Left cardiac atrium (tissue), 4 donors: ENCODE results near the gene SENP5. TPM values are rescaled to one million over a fixed set of nuclear protein-coding genes. Genes with fewer than 3 reads are reported as not detected.
"Not testable (repeated sequence)": the region's sequence is repeated elsewhere in the genome, so short reads cannot be mapped to it uniquely, and the experiment has no call there.

Experiments
- ATAC-seq, 2 donors: fragments of 200-7000 bp; cut with Tn5 transposase; one replicate each; pipeline ENCODE4 v1.9.1; 2020; ENCODE audit warnings: mild to moderate bottlenecking in 2 of 2, moderate library complexity in 2 of 2
- DNase-seq: peaks from one replicate; pipeline ENCODE4 v3.0.0-alpha.2; 2020
- intact Hi-C, 2 donors: fragments of 100-400 bp; cut with DNase I; formaldehyde crosslinking; loops; one replicate each; pipeline versions ENCODE4 v1.14.1 to v1.15.1; 2022 to 2023
- total RNA-seq, 2 donors: library from RNA; stranded (reverse); fragmentation: NEBNext Ultra II Directional; extraction: Animal tissue kit (Norgen Biotek cat#: 25700); gene quantifications; one replicate each; pipeline ENCODE4 v1.2.1, GENCODE V29; 2021
- donor health status: DM: no; HTN: yes; CAD: no.
- donor health status: DM: no; HTN: yes; CAD: no; lungs with severe emphysema.
- donor health status: DM: yes; HTN: yes; CAD: no.
- donor health status: Dilated cardiomyopathy.

Gene SENP5
- total RNA-seq, 2 donors from 2014 or later = 17.5 to 26.9 TPM

GRCh38 chr3:196931828-196932587 lies 64.3 kb downstream of the SENP5 start:
- ATAC-seq = no peak

DNA sequence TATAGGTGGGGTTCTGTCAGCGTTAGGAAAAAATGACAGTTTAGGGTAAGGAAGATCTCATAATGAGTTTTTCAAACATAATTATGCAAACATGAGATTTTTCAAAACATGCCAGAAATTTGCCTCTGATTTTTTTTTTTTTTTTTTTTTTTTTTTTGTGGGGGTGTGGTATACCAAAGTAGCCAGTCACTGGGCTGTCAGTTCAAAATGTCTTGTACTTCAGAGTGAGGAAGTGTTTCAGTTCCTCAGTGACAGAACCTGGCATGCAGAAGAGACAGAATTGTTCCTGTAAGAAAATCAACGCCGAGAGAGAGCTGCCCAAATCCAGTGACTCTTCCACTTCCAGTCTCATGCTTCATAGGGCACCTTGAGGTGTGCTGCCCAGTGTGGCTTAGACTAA lies 64.9 kb downstream of the SENP5 start:
- no peak for DNase-seq
- no peak for ATAC-seq
- intact Hi-C loops = no loop called here

More at GRCh38 chr3:196931828-196932587, 64.3 kb downstream of the SENP5 start:
- intact Hi-C loops = no loop called here
- no peak for DNase-seq

- DNase-seq (no peak), ATAC-seq (no peak)
- intact Hi-C loops = no loop called here
Measured at GRCh38 chr3:196936288-196936687, 68.6 kb downstream of the SENP5 start.

DNA sequence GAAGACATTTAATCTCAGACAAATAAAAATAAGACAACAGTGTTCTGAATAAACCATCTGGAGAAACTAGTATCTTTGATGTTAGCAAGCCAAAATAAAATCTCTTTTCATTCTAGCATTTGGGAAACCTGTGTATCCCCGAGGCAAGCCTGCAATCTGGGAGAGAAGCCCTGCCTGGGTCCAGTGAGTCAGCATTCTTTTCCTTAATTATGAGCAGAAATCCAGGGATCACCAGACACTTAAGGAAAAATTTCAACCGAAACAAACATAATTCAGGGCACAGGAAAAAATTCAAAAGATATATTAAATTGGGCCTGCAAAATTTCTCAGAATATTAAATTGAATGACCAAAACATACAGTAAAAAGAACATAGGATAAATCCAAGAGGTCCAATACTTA lies 70.4 kb downstream of the SENP5 start:
- no peak for ATAC-seq
- no peak for DNase-seq
- intact Hi-C loops = no loop called here

DNA sequence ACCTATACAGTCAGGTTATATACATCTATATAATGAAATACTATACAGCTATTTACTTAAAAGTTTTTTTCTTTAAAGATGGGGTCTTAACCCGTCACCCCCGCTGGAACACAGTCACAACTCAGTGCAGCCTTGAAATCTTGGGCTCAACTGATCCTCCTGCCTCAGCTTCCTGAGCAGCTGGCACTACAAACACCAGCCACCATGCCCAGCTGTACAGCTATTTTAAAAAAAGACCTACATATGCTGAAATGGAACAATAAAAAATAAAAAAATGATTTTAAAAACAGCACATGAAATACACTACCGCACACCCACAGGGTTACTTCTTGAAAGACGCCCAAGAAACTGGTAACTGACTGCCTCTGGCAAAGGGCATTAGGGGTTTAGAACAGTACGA lies 70.9 kb downstream of the SENP5 start:
- ATAC-seq (no peak), DNase-seq (no peak)
- intact Hi-C loops = no loop called here

DNA sequence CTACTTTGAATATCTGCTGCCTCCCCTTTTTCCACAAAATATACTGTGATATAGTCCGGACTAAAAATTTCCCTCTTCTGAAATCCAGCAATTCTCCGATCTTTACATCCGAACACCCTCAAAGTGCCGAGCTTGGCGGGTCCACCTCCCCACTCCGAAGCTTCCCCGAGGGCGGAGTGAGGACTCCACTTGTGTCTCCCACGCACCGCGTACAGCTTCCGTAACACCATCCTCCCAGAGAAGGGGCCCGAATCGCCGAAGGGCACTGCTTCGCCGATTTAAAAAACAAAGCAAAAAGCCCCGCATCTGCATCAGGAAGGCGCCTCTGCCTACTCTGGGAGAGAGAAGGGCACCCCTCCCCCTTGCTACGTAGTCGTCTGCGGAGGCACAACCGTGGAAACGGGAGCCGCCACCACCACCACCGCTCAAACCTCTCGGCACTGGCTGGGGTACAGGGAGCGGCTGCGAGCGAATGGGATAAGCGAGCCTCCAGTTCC lies 74.1 kb downstream of the SENP5 start:
- intact Hi-C loops = loop anchor here in 1 of 2 donors (2.0 kb wide), 1 partner anchor 75 kb away; the partner anchor contains the start of gene SENP5
- ATAC-seq (peak; percentile 51 to 63), DNase-seq (peak; percentile 56)

DNA sequence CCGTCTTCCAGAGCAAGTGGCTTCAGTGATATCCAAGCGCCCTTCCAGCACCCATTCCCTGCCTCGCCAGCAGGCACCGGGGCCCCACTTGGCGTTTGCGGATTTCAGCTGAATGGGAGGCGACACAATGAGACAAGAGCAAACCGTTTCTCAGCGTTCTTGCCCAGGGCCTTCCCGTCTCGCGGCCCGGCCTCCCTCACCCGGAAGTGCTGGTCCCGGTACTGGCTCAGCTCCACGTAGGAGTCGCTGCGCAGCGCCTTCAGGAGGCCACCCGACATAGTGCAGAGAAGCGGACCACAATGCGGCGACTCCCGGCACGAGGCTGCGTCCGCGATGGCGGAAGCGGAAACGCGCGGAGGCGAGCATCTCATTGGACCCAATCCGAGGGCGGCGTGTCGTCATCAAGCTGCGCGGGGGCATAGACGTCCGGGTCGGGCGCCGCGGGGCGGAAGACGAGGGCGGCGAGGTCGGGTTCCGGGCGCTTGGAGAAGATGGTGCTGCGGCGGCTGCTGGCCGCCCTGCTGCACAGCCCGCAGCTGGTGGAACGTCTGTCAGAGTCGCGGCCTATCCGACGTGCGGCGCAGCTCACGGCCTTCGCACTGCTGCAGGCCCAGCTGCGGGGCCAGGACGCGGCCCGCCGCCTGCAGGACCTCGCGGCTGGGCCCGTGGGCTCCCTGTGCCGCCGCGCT lies 74.7 kb downstream of the SENP5 start, which contains the start of gene NCBP2:
TSS of gene NCBP2 (minus strand) at position 303 of the 689 bp plus-strand sequence. CDS start at position 278, 25 bp downstream.
- DNase-seq (peak; percentile 99), ATAC-seq (peak; percentile 96)
- intact Hi-C loops = loop anchor here in 1 of 2 donors (2.0 kb wide), 1 partner anchor 76 kb away; the partner anchor contains the start of gene SENP5

- intact Hi-C loops = loop anchor here in 1 of 2 donors (2.0 kb wide), 1 partner anchor 76 kb away; the partner anchor contains the start of gene SENP5
- ATAC-seq (peak; percentile 12 to 18), DNase-seq (no peak)
Measured at GRCh38 chr3:196942915-196943277, 75.2 kb downstream of the SENP5 start.

DNA sequence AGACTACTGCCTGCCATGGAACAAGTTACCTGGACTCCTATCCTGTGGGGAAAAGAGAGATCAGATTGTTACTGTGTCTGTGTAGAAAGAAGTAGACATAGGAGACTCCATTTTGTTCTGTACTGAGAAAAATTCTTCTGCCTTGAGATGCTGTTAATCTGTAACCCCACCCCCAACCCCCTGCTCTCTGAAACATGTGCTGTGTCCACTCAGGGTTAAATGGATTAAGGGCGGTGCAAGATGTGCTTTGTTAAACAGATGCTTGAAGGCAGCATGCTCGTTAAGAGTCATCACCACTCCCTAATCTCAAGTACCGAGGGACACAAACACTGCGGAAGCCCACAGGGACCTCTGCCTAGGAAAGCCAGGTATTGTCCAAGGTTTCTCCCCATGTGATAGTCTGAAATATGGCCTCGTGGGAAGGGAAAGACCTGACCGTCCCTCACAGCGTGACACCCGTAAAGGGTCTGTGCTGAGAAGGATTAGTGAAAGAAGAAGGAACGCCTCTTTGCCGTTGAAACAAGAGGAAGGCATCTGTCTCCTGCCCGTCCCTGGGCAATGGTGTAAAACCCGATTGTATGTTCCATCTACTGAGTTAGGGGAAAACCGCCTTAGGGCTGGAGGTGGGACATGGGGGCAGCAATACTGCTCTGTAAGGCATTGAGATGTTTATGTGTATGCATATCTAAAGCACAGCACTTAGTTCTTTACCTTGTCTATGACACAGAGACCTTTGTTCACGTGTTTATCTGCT lies 76.5 kb downstream of the SENP5 start:
- ATAC-seq, DNase-seq, intact Hi-C loops: not testable (repeated sequence)

- intact Hi-C loops = no loop called here
- ATAC-seq (no peak), DNase-seq (no peak)
Measured at GRCh38 chr3:196947136-196947859, 79.6 kb downstream of the SENP5 start.

DNA sequence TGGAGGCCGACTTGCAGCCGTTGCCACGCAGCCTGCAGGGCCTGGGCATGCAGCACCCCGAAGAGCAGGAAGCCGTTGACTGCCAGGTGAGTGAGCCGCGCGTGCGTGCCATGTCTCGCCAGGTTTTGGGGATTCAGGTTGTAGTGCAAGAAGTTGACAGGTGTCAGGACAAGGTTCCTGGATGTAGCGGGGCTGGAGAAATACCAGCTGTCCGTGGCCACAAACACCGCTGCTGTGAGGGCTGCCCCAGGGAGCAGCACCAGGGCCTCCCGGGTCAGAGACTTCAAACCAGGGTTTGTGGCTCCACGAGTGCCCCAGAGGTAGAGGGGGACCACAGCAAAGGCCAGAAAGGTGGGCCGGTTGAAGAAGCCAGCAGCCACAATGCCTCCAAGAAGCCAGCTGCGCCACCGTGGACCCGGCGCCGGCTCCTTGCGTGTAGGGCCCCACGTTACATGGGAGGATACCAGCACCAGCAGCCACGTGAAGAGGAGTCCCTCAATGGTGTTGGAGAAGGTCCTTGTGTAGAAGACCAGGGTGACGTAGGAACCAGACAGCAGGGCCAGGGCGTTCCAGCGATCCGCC lies 80.2 kb downstream of the SENP5 start:
- intact Hi-C loops = no loop called here
- DNase-seq (no peak), ATAC-seq (no peak)

GRCh38 chr3:196948442-196949284 lies 80.9 kb downstream of the SENP5 start:
- no peak for DNase-seq
- no peak for ATAC-seq
- intact Hi-C loops = no loop called here

DNA sequence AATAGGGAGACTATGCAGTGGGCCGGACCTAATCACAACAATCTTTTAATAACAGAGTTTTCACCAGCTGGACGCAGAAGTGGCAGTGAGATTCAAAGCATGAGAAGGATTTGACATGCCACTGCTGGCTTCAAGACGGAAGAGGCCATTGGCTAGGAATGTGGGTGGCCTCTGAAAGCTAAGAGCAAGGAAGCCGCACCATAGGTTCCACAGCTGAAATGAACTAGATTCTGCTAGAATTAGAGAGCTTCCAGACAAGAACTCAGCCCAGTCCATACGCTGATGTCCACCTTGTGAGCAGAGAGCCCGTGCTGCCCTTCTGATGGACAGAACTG lies 81.5 kb downstream of the SENP5 start:
- intact Hi-C loops = no loop called here
- ATAC-seq = no peak

DNA sequence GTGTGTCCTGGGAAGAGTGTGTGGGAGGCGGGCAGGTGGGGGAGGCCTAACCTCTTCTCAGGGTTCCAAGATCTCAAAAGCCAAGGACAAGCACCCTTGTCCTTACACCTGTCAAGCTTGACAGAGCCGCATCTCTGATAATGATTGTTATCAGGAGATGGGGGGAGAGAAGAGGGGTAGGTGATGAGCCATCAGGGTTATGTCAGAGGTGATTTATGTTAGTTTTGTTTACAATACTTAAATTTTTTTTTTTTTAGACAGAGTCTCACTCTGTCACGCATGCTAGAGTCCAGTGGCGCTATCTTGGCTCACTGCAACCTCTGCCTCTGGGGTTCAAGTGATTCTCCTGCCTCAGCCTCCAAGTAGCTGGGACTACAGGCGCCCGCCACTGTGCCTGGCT lies 82.0 kb downstream of the SENP5 start:
- DNase-seq (no peak), ATAC-seq (no peak)
- intact Hi-C loops = no loop called here

More for the DNA sequence above, 81.5 kb downstream of the SENP5 start:
- no peak for DNase-seq

- DNase-seq (no peak), ATAC-seq (no peak)
- intact Hi-C loops = no loop called here
Measured at GRCh38 chr3:196951371-196951770, 83.7 kb downstream of the SENP5 start.

GRCh38 chr3:196954832-196955231 lies 87.1 kb downstream of the SENP5 start:
- DNase-seq = no peak
- intact Hi-C loops = no loop called here

DNA sequence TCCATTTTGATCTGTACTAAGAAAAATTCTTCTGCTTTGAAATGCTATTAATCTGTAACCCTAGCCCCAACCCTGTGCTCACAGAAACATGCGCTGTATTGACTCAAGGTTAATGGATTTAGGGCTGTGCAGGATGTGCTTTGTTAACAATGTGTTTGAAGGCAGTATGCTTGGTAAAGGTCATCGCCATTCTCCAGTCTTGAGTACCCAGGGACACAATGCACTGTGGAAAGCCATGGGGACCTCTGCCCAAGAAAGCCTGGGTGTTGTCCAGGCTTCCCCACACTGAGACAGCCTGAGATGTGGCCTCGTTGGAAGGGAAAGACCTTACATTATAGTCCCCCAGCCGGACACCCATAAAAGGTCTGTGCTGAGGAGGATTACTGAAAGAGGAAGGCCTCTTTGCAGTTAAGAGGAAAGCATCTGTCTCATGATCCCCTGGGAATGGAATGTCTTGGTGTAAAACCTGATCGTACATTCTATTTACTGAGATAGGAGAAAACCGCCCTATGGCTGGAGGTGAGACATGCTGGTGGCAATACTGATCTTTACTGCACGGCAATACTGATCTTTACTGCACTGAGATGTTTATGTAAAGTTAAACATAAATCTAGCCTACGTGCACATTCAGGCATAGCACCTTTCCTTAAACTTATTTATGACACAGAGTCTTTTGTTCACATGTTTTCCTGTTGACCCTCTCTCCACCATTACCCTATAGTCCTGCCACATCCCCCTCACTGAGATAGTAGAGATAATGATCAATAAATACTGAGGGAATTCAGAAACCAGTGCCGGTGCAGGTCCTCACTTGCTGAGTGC lies 94.6 kb downstream of the SENP5 start:
- DNase-seq = no peak
- intact Hi-C loops = no loop called here
- no peak for ATAC-seq

More at GRCh38 chr3:196954832-196955231, 87.1 kb downstream of the SENP5 start:
- no peak for ATAC-seq
